Naive thymus-derived CD8-positive, alpha-beta T cell (primary cell): Measurements from ENCODE around the gene PDE4D. TPM values are rescaled to one million over a fixed set of nuclear protein-coding genes. Genes with fewer than 3 reads are reported as not detected.

Experiments used
- ATAC-seq, 2 donors: fragments of 150-1000 bp; cut with Tn5 transposase in 1 of 2; sonication (Bioruptor Pico), chemical (Tn5 transposase) in 1 of 2; 1 replicate in 1 of 2; 2 replicates in 1 of 2; pipeline ENCODE4 v1.10.0; 2021; ENCODE audit warnings: mild to moderate bottlenecking in 2 of 2, moderate library complexity in 2 of 2
- POLR2A ChIA-PET: fragments of 350-600 bp; sonication (Branson Sonifier 250); formaldehyde crosslinking; loops from one replicate; lab custom pipeline; 2021; ENCODE audit warnings: antibody characterized with exemption; lab: Charles Lee
- DNase-seq, 10 donors: peaks; one replicate each; pipeline versions ENCODE4 v3.0.0 to v3.0.0-alpha.2; 2020 to 2022
- H3K27ac Mint-ChIP-seq, 10 donors: one replicate each; pipeline ENCODE4 v1.8.0; 2020 to 2022; ENCODE audit warnings: mild to moderate bottlenecking in 10 of 10, mixed read lengths in 10 of 10, moderate library complexity in 4 of 10, inconsistent platforms in 1 of 10
- H3K27me3 Mint-ChIP-seq, 5 donors: one replicate each; pipeline ENCODE4 v1.8.0; 2021 to 2022; ENCODE audit warnings: mixed read lengths in 5 of 5
- H3K36me3 Mint-ChIP-seq, 3 donors: one replicate each; pipeline ENCODE4 v1.8.0; 2020 to 2022; ENCODE audit warnings: mixed read lengths in 3 of 3, mild to moderate bottlenecking in 2 of 3, inconsistent platforms in 1 of 3
- H3K4me1 Mint-ChIP-seq, 4 donors: one replicate each; pipeline ENCODE4 v1.8.0; 2021 to 2022; ENCODE audit warnings: mixed read lengths in 4 of 4
- H3K4me3 Mint-ChIP-seq, 10 donors: one replicate each; pipeline ENCODE4 v1.8.0; 2020 to 2022; ENCODE audit warnings: mild to moderate bottlenecking in 10 of 10, mixed read lengths in 10 of 10, moderate library complexity in 6 of 10, inconsistent platforms in 1 of 10
- H3K9me3 Mint-ChIP-seq, 9 donors: one replicate each; pipeline ENCODE4 v1.8.0; 2020 to 2022; ENCODE audit warnings: mixed read lengths in 9 of 9, mild to moderate bottlenecking in 3 of 9, inconsistent platforms in 1 of 9, moderate library complexity in 1 of 9
- polyA plus RNA-seq, 3 donors: library from polyadenylated mRNA; unstranded; fragments of 300-500 nt; fragmentation: Illumina TruSeq; gene quantifications; one replicate each; pipeline ENCODE4 v1.2.3, GENCODE V29; 2021
- total RNA-seq, 8 experiments: library from RNA in 2 of 8; stranded (reverse) in 2 of 8; gene quantifications; one replicate each; pipeline ENCODE4 v1.2.3 and lab custom pipeline; 2021 to 2026

PDE4D gene
- total and polyA plus RNA-seq, 5 experiments from 2014 or later = 5.8 to 35.9 (median 8.8) TPM

GRCh38 chr5:59119480-59119879, 774.0 kb downstream of the PDE4D start:
- Mint-ChIP-seq H3K4me3 (no peak overlapping the region), H3K27ac (no peak overlapping the region), H3K9me3 (no peaks in the 10 kb centered on the region), H3K4me1 (peaks cover 0 to 6% (median 3%) of the 10 kb centered on the region in 4 donors), H3K36me3 (no peaks in the 10 kb centered on the region), H3K27me3 (no peaks in the 10 kb centered on the region)
- POLR2A ChIA-PET = no interaction called here
- ATAC-seq (no peak), DNase-seq (no peak)

- H3K4me1 Mint-ChIP-seq = peaks cover 0 to 6% (median 2%) of the 10 kb centered on the region in 4 donors
- peak overlapping the region in 1 of 10 donors; percentile 22 for H3K27ac Mint-ChIP-seq
- peaks cover 0 to 2% (median 0%) of the 10 kb centered on the region in 9 donors for H3K9me3 Mint-ChIP-seq
- no peaks in the 10 kb centered on the region for H3K36me3 Mint-ChIP-seq
- DNase-seq (no peak), ATAC-seq (no peak)
- no peak overlapping the region for H3K4me3 Mint-ChIP-seq
- H3K27me3 Mint-ChIP-seq = no peaks in the 10 kb centered on the region
- POLR2A ChIA-PET = no interaction called here
Observed at GRCh38 chr5:59117320-59117719, 776.2 kb downstream of the PDE4D start.

- Mint-ChIP-seq H3K9me3 (peaks cover 0 to 2% (median 0%) of the 10 kb centered on the region in 9 donors), H3K27me3 (no peaks in the 10 kb centered on the region), H3K27ac (no peak overlapping the region), H3K36me3 (no peaks in the 10 kb centered on the region), H3K4me1 (peaks cover 0 to 6% (median 3%) of the 10 kb centered on the region in 4 donors), H3K4me3 (no peak overlapping the region)
- DNase-seq (no peak), ATAC-seq (no peak)
- POLR2A ChIA-PET = no interaction called here
Observed at GRCh38 chr5:59116231-59116865, 777.2 kb downstream of the PDE4D start.

GRCh38 chr5:59115345-59115744, 778.2 kb downstream of the PDE4D start:
- Mint-ChIP-seq H3K27me3 (no peaks in the 10 kb centered on the region), H3K9me3 (peaks cover 0 to 2% (median 0%) of the 10 kb centered on the region in 9 donors), H3K4me3 (no peak overlapping the region), H3K4me1 (peaks cover 0 to 4% (median 2%) of the 10 kb centered on the region in 4 donors), H3K36me3 (no peaks in the 10 kb centered on the region), H3K27ac (no peak overlapping the region)
- POLR2A ChIA-PET = interaction anchor here (1.5 kb wide), 1 partner anchor 8 kb away, joined by 3 read pairs; no protein-coding TSS in a partner anchor
- DNase-seq = no peak
- no peak for ATAC-seq

- DNase-seq (no peak), ATAC-seq (no peak)
- Mint-ChIP-seq H3K27ac (peak overlapping the region in 2 of 10 donors; percentile 2 to 16), H3K4me3 (no peak overlapping the region), H3K27me3 (no peaks in the 10 kb centered on the region), H3K36me3 (no peaks in the 10 kb centered on the region), H3K4me1 (peaks cover 5 to 12% (median 7%) of the 10 kb centered on the region in 4 donors), H3K9me3 (peaks cover 0 to 2% (median 0%) of the 10 kb centered on the region in 9 donors)
- POLR2A ChIA-PET = no interaction called here
Observed at GRCh38 chr5:59109383-59109782, 784.1 kb downstream of the PDE4D start.

GRCh38 chr5:59107692-59108091, 785.8 kb downstream of the PDE4D start:
- H3K36me3 Mint-ChIP-seq = no peaks in the 10 kb centered on the region
- peaks cover 5 to 14% (median 12%) of the 10 kb centered on the region in 4 donors for H3K4me1 Mint-ChIP-seq
- POLR2A ChIA-PET = no interaction called here
- H3K9me3 Mint-ChIP-seq = no peaks in the 10 kb centered on the region
- no peak for ATAC-seq
- H3K4me3 Mint-ChIP-seq = no peak overlapping the region
- DNase-seq = no peak
- H3K27me3 Mint-ChIP-seq = no peaks in the 10 kb centered on the region
- no peak overlapping the region for H3K27ac Mint-ChIP-seq

- no peaks in the 10 kb centered on the region for H3K36me3 Mint-ChIP-seq
- no peaks in the 10 kb centered on the region for H3K27me3 Mint-ChIP-seq
- DNase-seq = peak in 1 of 10 donors; percentile 23
- H3K4me3 Mint-ChIP-seq = peak overlapping the region in 1 of 10 donors; percentile 12
- H3K9me3 Mint-ChIP-seq = peaks cover 0 to 7% (median 0%) of the 10 kb centered on the region in 9 donors
- peak overlapping the region in 2 of 10 donors; percentile 6 to 70 for H3K27ac Mint-ChIP-seq
- ATAC-seq = peak; percentile 54 to 62
- peaks cover 9 to 24% (median 19%) of the 10 kb centered on the region in 4 donors for H3K4me1 Mint-ChIP-seq
- POLR2A ChIA-PET = no interaction called here
Observed at GRCh38 chr5:59104400-59105127, 789.0 kb downstream of the PDE4D start.

GRCh38 chr5:59103303-59103702, 790.2 kb downstream of the PDE4D start:
- DNase-seq (no peak), ATAC-seq (no peak)
- no peak overlapping the region for H3K4me3 Mint-ChIP-seq
- POLR2A ChIA-PET = interaction anchor here (1.5 kb wide), 1 partner anchor 20 kb away, joined by 5 read pairs; no protein-coding TSS in a partner anchor
- H3K4me1 Mint-ChIP-seq = peaks cover 11 to 36% (median 29%) of the 10 kb centered on the region in 4 donors
- H3K9me3 Mint-ChIP-seq = peaks cover 0 to 7% (median 0%) of the 10 kb centered on the region in 9 donors
- peak overlapping the region in 1 of 10 donors; percentile 19 for H3K27ac Mint-ChIP-seq
- no peaks in the 10 kb centered on the region for H3K36me3 Mint-ChIP-seq
- no peaks in the 10 kb centered on the region for H3K27me3 Mint-ChIP-seq

- ATAC-seq = no peak
- Mint-ChIP-seq H3K36me3 (no peaks in the 10 kb centered on the region), H3K4me3 (no peak overlapping the region), H3K9me3 (peaks cover 0 to 7% (median 0%) of the 10 kb centered on the region in 9 donors), H3K4me1 (peaks cover 11 to 36% (median 29%) of the 10 kb centered on the region in 4 donors), H3K27ac (peak overlapping the region in 3 of 10 donors; percentile 17 to 56 (median 37)), H3K27me3 (no peaks in the 10 kb centered on the region)
- POLR2A ChIA-PET = interaction anchor here (1.5 kb wide), 1 partner anchor 21 kb away, joined by 5 read pairs; no protein-coding TSS in a partner anchor
- DNase-seq = no peak
Observed at GRCh38 chr5:59102437-59102836, 791.1 kb downstream of the PDE4D start.

- Mint-ChIP-seq H3K27ac (peak overlapping the region in 3 of 10 donors; percentile 2 to 93 (median 56)), H3K4me1 (peaks cover 11 to 36% (median 28%) of the 10 kb centered on the region in 4 donors), H3K36me3 (no peaks in the 10 kb centered on the region), H3K4me3 (no peak overlapping the region), H3K27me3 (no peaks in the 10 kb centered on the region), H3K9me3 (peaks cover 0 to 7% (median 0%) of the 10 kb centered on the region in 9 donors)
- no peak for ATAC-seq
- POLR2A ChIA-PET = interaction anchor here (0.6 kb wide), 1 partner anchor 21 kb away, joined by 3 read pairs; no protein-coding TSS in a partner anchor
- no peak for DNase-seq
Observed at GRCh38 chr5:59100875-59101274, 792.7 kb downstream of the PDE4D start.

GRCh38 chr5:59099995-59100345, 793.6 kb downstream of the PDE4D start:
- Mint-ChIP-seq H3K27me3 (no peaks in the 10 kb centered on the region), H3K4me1 (peaks cover 11 to 35% (median 27%) of the 10 kb centered on the region in 4 donors), H3K36me3 (no peaks in the 10 kb centered on the region), H3K4me3 (peak overlapping the region in 2 of 10 donors; percentile 49 to 57), H3K27ac (peak overlapping the region in 6 of 10 donors; percentile 1 to 93 (median 48)), H3K9me3 (peaks cover 0 to 7% (median 0%) of the 10 kb centered on the region in 9 donors)
- ATAC-seq (no peak), DNase-seq (no peak)
- POLR2A ChIA-PET = no interaction called here

- H3K36me3 Mint-ChIP-seq = no peaks in the 10 kb centered on the region
- peaks cover 9 to 30% (median 21%) of the 10 kb centered on the region in 4 donors for H3K4me1 Mint-ChIP-seq
- peaks cover 0 to 7% (median 0%) of the 10 kb centered on the region in 9 donors for H3K9me3 Mint-ChIP-seq
- POLR2A ChIA-PET = no interaction called here
- peak overlapping the region in 3 of 10 donors; percentile 2 to 57 (median 49) for H3K4me3 Mint-ChIP-seq
- peak; percentile 77 to 90 for ATAC-seq
- H3K27ac Mint-ChIP-seq = peak overlapping the region in 9 of 10 donors; percentile 1 to 93 (median 30)
- H3K27me3 Mint-ChIP-seq = no peaks in the 10 kb centered on the region
- peak in 4 of 10 donors; percentile 6 to 47 (median 25) for DNase-seq
Observed at GRCh38 chr5:59099270-59099994, 794.1 kb downstream of the PDE4D start.
